ENCODE results near the gene PACRG. TPM values are rescaled to one million over a fixed set of nuclear protein-coding genes. Genes with fewer than 3 reads are reported as not detected.
"Not testable (repeated sequence)": the region's sequence is repeated elsewhere in the genome, so short reads cannot be mapped to it uniquely, and the experiment has no call there.

The PACRG gene
- 1 to 10 TPM in 1 of 2 donors, under 1 TPM in 1; 0.70 to 1.3 TPM for total RNA-seq
- long read RNA-seq: 0 reads

DNA sequence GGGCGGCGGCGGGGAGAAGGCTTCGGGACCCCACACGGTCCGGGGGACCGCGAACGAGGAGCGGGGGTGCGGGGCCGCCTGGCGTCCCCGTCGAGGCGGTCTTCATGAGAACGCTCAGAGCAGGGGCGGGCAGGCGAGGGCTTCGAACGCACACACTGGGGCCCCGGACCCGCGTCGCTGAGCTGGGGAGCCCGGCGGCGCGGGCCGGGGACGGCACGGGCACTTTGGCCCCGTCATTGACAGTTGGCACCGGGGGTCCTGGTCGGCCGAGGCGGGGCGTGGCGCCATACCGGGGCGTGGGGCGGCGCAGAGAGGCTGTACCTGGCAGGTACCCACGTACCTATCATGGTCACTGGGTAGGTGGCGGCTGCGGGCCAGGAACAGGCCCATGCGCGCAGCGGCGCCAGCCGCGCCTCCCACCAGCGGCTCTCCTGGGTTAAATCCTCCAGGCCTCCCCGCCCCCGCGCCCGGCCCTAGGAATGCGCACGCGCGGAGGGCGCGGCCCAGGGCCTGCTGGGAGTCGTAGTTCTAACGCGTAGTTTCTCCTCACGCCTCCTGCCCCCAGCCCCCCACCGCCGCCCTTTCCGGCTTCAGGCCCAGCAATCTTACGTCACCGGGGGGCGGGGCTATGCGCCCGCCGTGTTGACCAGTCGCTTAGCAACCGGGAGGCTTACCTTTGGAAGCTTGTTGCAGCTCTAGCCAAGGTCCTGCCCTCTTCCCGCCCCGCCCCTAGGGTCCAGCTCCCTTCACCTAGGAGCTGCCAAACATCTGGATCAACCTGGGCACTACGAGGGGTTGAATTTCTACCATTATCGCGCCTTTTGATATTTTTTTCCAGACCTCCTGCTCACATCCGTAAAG, at the start of gene PACRG, which contains the start of gene PRKN:
PACRG (plus strand) TSS at position 653 of the 861 bp plus-strand sequence.
PRKN (minus strand) TSS at position 445 of the 861 bp plus-strand sequence.
- ATAC-seq (peak; percentile 97), DNase-seq (peak; percentile 99 to 100)
- intact Hi-C loops (cut with DNase I, micrococcal nuclease): no loop called here

DNA sequence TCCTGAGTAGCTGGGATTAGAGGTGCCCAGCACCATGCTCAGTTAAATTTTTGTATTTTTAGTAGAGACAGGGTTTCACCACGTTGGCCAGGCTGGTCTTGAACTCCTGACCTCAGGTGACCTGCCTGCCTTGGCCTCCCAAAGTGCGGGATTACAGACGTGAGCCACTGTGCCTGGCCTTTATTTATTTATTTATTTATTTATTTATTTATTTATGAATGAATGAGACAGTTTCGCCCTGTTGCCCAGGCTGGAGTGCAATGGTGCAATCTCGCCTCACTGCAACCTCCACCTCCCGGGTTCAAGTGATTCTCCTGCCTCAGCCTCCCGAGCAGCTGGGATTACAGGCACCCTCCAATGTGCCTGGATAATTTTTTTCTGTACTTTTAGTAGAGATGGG, 48.9 kb upstream of the PACRG start:
- intact Hi-C loops (cut with DNase I, micrococcal nuclease); ATAC-seq; DNase-seq: not testable (repeated sequence)

DNA sequence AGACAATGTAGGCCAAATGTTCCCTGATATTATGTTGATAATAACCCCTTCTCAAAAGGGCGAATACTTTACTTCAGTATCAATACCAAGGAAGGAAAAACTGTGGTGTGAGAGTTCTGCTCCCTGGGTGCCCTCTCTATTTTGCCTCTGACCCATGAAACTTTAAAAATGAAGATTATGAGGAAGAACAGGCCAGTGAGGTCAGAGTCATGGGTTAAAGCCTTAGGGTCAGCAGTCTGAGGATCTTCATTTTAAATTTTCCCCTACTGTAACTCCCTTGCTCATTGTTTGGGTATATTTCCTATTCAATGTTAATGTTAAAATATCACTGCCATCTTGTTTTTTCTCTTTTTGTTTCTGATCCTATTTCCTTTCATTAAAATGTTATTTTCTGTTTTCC, 48.1 kb upstream of the PACRG start:
- intact Hi-C loops (cut with DNase I, micrococcal nuclease): no loop called here
- ATAC-seq (no peak), DNase-seq (no peak)

DNA sequence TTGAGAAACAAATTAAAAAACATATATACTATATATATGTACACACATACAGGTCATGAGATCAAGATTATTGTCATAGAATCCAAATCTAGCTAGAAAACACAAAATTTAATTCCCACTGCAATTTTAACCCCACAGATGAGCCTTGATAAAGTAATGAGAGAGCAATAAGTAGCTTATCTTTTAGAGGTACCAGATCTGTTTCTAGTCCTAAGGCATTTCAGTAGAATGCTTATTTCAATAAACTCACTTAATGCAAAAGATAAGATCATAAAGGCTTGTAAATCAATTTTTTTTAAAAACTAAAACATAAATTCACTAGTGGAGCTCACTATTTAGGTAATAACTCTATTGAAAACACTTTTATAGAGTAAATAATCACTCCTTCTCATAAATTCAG, 47.4 kb upstream of the PACRG start:
- ATAC-seq (no peak), DNase-seq (no peak)
- intact Hi-C loops (cut with DNase I, micrococcal nuclease): no loop called here

DNA sequence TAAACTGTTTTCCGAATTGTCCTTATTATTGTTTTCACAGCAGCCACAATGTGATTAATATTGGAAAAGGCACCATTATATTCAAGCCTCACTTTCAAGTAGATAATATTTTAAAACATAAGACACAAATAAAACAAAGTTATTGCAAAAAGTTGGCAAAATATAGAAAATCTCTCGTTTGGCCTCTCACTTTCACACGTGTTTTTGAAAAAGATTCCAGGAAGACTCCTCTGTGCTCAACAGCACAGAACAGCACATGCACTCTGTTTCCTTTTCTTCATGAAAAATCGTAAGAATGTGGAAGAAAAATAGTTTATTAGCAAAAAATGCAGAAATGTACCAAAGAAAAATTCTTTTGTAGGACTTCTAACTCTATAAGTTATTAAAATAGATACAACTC, 46.9 kb upstream of the PACRG start:
- DNase-seq: no peak
- intact Hi-C loops (cut with DNase I, micrococcal nuclease): no loop called here
- ATAC-seq: no peak

DNA sequence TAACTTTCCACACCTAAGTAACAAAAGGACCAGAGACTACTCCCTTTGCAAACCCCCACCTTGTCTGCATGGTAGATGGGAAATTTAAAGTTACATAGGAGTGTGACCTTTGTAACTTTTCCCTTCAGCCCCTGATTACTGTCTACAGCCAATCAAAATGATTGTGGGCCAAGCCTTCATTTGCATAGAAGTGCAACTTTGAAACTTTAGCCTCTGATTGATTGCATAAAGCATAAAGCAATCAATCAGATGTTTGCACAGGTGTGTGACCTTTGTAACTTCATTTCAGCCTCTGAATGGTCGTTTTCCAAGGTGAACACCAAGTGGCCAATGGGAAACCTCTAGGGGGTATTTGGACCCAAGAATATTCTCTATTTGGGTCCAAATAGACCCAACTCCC, 46.3 kb upstream of the PACRG start:
- ATAC-seq (peak; percentile 99), DNase-seq (no peak)
- intact Hi-C loops (cut with DNase I, micrococcal nuclease): no loop called here

DNA sequence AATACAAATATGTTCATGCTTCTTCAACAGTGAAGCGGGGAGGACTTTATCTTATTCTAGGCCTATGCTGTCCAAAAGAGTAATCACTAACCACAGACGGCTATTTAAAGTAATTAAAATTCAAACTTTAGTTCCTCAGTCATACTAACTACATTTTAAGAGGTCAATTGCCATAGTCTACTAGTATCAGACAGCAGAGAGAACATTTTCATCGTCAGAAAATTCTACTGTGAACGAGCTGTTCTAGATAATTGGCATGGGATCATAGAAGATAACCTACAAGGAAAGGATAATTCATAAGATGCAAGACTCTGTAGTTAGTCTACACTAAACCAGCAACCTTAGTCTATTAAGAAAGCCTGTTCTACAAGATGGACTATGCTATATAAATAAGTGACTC, 44.6 kb upstream of the PACRG start:
- no peak for DNase-seq
- no peak for ATAC-seq
- intact Hi-C loops (cut with DNase I, micrococcal nuclease): no loop called here

DNA sequence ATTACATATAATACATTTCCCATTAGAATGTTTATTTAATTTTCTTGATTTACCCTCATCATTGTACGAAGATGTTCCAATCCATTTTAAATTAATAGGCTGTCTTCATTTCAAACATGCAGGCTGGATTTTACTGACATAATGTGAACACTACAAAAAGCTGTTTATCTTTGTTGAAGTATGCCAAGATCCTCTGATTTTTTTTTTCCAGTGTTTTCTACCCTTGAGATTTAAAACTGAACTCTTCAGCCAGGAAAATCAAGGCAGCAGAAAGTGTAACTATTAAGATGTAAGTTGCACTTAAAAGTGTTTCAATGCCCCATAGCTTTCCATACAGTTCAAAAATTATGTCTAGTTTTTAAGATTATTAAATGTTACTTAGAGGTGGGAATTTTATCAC, 43.7 kb upstream of the PACRG start:
- intact Hi-C loops (cut with DNase I, micrococcal nuclease): no loop called here

DNA sequence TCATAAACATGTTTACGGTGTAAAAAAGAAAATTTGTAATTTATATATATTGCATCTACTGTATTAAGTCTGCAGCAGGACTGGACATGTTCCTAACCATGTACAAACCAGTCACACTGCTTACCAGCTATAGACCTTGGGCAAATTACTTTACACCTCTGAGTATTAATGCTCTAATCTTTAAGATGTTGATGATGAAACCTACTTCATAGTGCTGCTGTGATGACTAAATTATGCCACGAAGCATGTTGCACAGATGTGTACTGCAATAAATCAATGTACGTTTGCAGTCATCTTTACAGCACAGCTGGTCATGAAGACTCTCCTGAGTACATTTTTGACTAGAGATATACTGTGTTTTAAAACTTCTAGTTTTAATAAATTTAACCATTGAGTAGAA, 42.8 kb upstream of the PACRG start:
- intact Hi-C loops (cut with DNase I, micrococcal nuclease): no loop called here
- ATAC-seq (no peak), DNase-seq (no peak)

More for the DNA sequence above, 43.7 kb upstream of the PACRG start:
- ATAC-seq (no peak), DNase-seq (no peak)

DNA sequence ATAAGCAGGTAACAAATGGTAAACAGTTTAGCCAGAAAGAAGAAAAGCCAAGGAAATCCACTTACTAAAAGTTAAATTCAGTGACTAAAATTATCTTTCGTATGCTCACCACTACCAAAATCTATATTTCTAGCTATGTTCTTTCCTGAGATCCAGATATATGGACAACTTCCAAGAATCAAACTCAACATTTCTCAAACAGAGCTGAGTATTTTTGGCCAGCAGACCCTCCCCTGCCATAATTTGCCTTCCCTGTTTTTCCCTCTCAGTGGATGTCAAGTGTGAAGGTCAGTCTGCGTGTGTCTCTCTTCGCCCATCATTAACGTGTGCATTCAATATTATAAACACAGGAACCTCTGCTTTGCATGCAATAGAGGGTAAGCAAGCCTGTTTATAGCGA, 42.2 kb upstream of the PACRG start:
- ATAC-seq (no peak), DNase-seq (no peak)
- intact Hi-C loops (cut with DNase I, micrococcal nuclease): no loop called here

DNA sequence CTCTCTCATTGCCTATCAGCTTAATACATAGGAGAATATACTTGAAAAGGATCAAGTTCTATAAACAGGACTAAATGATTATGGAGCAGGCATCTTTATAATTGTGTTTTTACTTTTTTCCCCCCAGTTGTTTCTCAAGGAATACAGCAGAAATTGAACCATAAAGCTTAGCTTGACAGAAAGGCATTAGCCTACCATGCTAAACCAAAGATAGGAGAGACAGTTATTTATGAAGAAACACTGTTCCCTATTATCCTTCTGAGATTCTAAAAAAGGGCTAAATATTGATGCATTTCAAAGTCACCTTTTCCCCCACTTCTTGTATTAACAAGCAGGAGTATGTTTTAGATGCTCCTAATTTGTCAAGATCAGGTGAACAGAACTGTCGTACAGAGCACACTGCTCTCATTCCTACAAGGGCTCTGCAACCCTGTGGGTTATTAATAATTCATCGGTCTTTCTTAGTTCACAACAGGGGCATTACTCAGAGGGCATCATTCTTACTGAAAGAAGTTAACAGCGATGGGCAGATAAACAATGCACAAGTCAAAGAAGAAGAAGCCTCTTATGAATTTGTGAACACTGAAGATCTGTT, 38.9 kb upstream of the PACRG start:
- intact Hi-C loops (cut with DNase I, micrococcal nuclease): no loop called here
- ATAC-seq (no peak), DNase-seq (no peak)

DNA sequence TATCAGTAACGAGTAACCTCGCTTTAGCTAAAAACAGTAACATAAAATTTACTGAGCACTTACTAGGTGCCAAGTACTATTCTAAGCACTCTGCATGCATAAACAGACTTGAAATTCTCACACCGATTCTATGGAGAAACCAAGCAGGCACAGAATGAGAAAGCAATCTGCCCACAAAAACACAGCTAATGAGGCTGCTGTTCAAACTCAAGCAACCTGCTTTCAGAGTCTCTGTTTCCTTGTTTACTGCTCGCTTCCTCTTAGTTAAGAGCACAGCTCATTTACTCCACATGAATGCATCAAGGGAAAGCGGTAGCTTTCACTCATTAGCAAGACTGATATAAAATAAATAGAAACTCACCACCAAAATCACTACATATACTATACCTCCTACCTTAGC, 37.6 kb upstream of the PACRG start:
- no peak for DNase-seq
- intact Hi-C loops (cut with DNase I, micrococcal nuclease): no loop called here
- no peak for ATAC-seq

DNA sequence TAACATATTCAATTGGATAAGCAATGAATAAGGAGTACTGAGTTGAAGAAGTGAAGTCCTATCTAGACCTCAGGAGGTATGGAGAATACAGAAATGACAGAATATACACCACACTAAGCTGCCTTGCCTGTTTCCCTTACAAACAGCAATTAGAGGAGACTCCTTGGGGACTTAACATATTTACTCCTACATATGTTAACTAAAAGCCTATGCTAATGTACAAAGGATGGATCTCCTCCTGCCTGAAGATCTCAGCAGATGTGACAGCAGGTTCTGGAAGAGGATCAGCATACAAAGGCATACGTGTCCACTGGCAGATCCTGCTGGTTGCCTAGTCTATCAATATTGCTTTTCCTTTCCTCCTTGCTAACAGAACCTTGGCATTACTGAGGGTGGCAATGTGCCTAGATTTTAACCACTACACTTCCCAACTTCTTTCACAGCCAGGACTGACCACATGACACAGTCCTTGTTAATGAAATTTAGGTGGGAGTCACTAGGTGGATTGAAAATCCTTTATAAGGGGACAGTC, 29.8 kb upstream of the PACRG start:
- ATAC-seq (no peak), DNase-seq (no peak)
- intact Hi-C loops (cut with DNase I, micrococcal nuclease): no loop called here

DNA sequence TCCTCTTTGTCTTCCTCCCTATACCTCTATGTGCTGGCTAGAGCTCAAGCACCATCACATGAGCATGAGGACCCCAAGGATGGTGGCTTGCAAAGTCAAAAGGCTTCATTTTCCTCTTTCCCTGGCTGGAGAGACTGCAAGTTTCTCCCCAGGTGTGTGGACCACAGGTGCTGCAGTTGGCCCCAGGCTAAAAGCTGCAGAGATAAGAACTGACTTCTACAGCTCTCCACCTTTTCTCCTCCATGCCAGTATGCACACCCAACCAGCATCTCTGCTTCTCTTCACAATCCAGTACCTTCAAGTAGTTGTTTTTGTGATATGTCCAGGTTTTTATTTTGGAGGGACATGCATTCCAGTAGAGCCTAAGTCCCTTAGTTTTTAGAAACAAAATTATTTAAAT, 29.3 kb upstream of the PACRG start:
- DNase-seq (no peak), ATAC-seq (no peak)
- intact Hi-C loops (cut with DNase I, micrococcal nuclease): no loop called here

DNA sequence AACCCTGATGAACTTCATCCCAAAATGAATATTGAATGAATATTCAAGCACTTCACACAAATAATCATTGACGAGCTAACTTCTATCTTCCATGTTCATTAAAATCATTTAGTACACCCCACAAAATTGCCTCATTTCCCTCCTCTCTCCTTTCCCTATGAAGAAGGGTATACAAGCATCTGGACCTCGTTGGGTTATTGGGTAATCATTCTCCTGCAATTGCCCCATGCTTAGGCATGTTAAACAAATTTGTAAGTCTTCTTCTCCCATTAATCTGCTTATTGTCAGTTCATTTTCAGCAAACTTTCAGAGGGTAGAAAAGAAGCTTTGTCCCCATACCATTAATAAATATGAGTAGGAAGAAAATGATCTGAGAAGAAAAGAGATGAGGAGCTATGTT, 27.8 kb upstream of the PACRG start:
- DNase-seq (no peak), ATAC-seq (no peak)
- intact Hi-C loops (cut with DNase I, micrococcal nuclease): no loop called here

DNA sequence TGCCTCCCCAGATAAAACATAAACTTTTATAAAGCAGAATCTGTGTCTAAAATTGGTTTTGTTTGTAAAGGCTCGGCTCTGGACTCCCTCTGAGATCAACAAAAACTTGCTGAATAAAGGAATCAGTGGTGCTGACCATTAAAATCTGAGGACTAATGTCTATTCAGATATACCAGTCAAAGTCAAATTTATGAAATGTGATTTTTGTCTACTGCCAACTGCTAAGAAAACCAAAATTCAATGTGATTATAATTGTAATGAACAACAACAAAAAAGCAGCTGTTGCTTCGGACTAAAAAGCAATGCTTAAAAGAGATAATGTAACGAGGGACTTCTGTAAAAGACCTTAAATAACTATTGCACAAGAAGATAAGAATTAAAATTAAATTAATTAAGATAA, 26.8 kb upstream of the PACRG start:
- DNase-seq (no peak), ATAC-seq (no peak)
- intact Hi-C loops (cut with DNase I, micrococcal nuclease): no loop called here

DNA sequence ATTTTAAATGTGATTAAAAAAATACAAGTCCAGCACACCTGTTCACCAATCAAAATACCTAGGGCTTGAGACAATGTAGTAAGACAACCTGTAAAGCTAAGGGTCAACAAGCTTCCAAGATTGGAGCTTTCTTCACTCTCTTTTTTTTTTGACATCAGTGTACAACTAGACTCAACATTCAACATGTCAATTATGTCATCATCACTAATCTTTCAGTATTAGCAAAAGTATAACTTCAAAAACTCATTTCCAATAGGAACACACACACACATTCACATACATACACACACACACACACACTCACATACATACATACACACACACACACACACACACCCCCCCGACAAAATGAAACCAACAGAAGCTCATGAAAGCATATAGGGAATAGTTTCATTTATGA, 26.2 kb upstream of the PACRG start:
- intact Hi-C loops (cut with DNase I, micrococcal nuclease): no loop called here
- ATAC-seq (no peak), DNase-seq (no peak)

DNA sequence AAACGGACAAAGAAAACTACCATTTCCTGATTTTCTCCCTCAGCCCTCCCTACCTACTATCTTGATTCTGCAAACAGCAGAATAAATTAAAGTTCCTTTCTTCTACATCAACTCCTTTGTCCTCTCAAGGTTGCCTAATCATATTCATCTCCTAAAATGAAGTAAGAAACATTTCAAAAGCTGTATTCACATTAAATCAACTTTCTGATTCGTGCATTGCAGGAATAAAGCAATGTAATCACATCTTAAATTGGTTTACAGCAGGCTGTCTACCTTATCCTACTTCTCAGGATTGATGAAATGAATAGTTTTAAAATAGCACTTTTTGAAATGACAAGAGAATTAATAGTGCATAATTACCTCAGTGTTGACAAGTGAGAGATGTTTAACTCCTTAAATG, 25.3 kb upstream of the PACRG start:
- intact Hi-C loops (cut with DNase I, micrococcal nuclease): no loop called here
- ATAC-seq (no peak), DNase-seq (no peak)

DNA sequence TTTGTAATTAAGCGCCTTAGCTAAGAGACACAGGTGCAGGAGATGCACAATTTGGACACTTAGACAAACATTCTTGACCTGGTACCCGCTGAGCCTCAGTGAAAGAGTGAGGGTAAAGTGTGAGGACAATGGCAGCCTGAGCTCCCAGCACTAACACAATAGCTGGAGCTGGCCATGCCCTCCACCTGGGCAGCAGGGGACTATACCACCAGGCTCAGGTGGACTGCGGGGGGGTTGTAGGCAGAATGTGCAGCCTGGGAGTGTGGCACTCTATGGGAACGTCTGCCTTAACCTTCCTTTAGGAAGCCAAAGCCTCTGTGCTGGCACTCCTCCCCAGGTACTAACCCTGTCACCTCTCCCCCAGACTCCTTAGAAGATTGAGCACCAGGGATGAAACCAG, 23.8 kb upstream of the PACRG start:
- intact Hi-C loops (cut with DNase I, micrococcal nuclease): no loop called here
- DNase-seq (no peak), ATAC-seq (no peak)

DNA sequence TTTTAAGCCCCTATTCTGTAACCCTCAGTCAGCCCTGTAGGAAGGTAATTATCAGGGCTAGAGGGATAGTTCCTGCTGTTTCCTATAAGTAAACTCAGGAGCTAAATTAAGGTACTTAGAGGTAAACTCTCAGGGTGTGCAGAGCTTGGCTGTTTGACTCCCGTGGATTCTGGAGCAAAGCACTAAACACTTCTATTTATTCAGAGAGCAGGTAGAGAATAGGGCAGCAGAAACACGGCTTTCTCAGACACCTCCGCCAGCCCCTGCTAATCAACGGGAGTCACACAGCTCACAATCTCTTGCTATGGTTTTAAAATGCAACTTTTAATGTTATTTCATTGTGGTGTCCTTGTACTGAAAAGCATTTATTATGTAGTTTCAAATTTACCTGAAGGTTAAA, 22.0 kb upstream of the PACRG start:
- ATAC-seq: no peak
- intact Hi-C loops (cut with DNase I, micrococcal nuclease): no loop called here
- no peak for DNase-seq
